CD4-positive, alpha-beta T cell treated with Interleukin-17A for 1 hour (primary cell): ENCODE results near the gene PURB.
"Not testable (repeated sequence)": the region's sequence is repeated elsewhere in the genome, so short reads cannot be mapped to it uniquely, and the experiment has no call there.

Experiments used
- DNase-seq: peaks from one replicate; pipeline ENCODE4 v3.0.0-alpha.2; 2020

Gene PURB

DNA sequence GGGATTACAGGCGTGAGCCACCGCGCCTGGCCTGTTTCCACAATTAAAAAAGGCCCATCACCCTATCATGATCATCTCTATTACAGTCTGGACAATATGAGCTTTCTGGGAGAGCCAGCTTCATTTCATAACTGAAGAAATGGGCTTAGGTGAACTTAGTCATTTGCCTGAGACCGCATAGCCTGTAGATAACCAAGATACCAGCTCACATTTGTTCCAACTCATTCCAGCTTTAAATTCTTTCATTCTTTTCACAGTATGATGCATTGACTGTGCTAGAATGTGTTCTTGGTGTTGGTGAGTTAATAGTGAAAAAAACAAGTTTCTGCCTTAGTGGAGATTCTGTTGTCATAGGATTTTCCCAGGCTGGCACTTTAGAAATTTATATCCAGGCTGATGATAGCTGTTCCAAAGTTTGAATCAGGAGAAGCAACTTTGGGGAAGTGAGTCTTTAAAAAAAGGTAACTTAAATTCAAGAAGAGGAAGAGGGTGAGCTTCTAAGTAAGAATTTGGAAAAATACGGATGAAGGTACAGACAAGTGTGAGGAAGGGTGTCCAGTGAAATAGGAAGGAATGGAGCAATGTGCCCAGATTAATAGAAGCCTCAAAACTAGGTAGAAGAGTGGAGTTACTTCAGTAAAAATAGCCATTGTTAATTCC lies 35.3 kb downstream of the PURB start:
- DNase-seq = no peak

GRCh38 chr7:44849259-44849884 lies 36.0 kb downstream of the PURB start:
- no peak for DNase-seq

- peak; percentile 100 for DNase-seq
These were observed 37.3 kb downstream of the PURB start, which contains the start of gene H2AZ2 for GRCh38 chr7:44847920-44848634. Gene H2AZ2, minus strand, starts transcription at chr7:44848087. Its CDS starts 116 bp downstream, at chr7:44847971.

DNA sequence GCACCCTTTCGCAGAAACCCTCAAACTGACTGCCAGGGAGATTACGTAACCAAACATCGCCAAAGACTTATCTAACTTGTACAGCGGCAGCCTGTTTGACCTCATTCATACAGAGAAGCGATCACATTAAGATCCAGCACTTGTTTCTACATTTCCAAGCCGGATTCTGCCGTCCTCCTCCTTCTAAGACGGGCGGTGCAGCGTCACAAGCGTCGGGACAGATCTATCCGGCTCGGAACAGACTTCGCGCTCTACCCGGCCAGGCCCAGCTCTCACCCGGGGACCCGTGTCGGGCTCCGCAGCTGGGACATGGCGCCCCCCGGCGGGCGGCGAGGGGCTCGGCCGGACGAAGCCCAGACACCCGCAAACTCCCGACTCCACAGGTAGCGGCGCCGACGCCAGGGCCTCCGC lies 37.8 kb downstream of the PURB start:
- peak; percentile 90 for DNase-seq

DNA sequence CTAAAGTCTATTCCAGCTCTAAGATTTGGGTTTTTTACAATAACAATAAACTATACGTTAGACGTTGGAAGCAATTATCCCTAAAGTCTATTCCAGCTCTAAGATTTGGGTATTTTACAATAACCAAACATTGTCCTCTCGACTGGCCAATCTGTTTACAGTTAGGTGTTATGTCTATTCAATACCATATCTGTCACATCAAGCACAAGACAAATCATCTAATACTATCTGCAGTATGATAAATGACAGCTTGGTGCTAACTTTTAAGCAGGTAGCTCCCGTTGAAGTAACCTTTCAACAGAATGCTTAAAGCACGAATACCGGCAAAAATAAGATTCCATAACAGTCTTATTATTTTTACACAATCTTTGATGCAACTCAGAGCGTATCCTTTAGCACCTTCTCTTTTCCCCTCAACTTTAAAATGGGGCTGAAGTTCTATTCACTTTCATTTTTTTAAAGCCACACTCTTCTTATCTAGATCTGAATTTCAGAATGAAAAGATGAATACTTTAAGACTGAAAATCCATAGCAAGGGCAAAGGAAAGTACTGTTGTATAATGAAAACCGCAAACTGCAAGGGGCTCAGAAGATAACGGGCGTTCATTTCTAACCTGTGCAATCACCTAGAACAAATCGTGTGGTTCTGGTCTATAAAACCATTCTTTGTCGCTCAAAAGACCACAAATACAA lies 38.4 kb downstream of the PURB start:
- DNase-seq = no peak

- peak; percentile 45 for DNase-seq
These were observed 38.9 kb downstream of the PURB start for GRCh38 chr7:44846390-44846789.

GRCh38 chr7:44845451-44845850 lies 39.9 kb downstream of the PURB start:
- no peak for DNase-seq

- DNase-seq = not testable (repeated sequence)
These were observed 41.9 kb downstream of the PURB start for GRCh38 chr7:44843440-44843839.

DNA sequence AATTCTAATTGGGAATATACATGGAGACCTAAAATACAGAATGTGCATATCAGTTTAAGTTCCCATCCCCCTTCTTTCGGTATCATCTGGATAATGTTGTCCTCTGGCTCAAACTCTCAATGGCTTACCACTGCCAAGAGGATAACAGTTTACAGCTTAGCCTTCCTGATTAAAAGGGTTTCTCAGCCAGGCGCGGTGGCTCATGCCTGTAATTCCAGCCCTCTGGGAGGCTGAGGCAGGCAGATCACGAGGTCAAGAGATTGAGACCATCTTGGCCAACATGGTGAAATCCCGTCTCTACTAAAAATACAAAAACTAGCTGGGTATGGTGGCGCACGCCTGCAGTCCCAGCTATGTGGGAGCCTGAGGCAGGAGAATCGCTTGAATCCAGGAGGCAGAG lies 42.7 kb downstream of the PURB start:
- not testable (repeated sequence) for DNase-seq

GRCh38 chr7:44838751-44839150 lies 46.6 kb downstream of the PURB start:
- no peak for DNase-seq

GRCh38 chr7:44827567-44827966 lies 57.8 kb downstream of the PURB start:
- no peak for DNase-seq
